ENCODE results near the gene SMAP2. TPM values are rescaled to one million over a fixed set of nuclear protein-coding genes. Genes with fewer than 3 reads are reported as not detected.

Gene SMAP2
- total RNA-seq, 1 donor from 2014 or later, result 12.7 TPM

DNA sequence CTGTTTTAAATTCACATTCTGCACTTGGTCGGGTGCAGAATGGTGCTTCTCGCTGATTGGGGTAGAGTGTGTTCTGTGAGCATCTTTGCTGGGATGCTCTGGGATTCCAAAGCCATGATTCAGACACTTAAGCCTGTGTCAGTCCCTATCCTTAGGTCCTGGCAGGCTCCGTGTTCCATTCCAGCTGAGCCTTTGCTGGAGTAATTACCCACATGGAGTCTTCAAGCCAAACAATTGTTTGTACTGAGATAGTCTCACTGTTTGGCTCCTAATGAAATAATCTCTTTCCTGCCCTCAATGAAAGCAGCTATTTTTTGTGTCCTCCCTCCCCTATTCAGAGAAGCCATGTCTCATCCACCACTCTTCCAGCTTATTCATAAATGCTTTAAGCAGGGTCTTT is 18.7 kb downstream of the SMAP2 start:
- DNase-seq (ENCODE audit: extremely low spot score, unreplicated experiment), result no peak

DNA sequence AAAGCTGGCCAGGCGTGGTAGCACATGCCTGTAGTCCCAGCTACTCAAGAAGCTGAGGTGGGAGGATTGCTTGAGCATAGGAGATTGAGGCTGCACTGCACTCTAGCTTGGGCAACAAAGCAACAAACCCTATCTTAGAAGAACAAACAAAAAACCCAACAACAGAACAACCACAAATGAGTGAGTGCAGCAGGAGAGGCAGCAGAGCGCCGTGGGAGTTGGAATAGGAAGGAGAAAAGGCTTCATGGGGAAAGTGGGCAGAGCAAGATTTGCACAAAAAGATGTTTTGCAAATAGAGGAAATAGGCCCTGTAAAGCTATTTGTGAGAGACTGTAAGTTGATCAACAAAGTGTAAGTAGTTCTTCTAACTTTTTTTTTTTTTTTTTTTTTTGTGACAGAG is 19.6 kb downstream of the SMAP2 start:
- H3K27me3 Mint-ChIP-seq (ENCODE audit: unreplicated experiment), result no peaks in the 10 kb centered on the region
- H3K4me3 Mint-ChIP-seq (ENCODE audit: unreplicated experiment), result no peak overlapping the region
- no peaks in the 10 kb centered on the region for H3K9me3 Mint-ChIP-seq (ENCODE audit: unreplicated experiment)
- H3K36me3 Mint-ChIP-seq (ENCODE audit: unreplicated experiment), result peaks cover 4% of the 10 kb centered on the region
- DNase-seq (ENCODE audit: extremely low spot score, unreplicated experiment), result no peak
- peaks cover 23% of the 10 kb centered on the region for H3K4me1 Mint-ChIP-seq (ENCODE audit: unreplicated experiment)
- TF ChIP-seq, protein P1, sequence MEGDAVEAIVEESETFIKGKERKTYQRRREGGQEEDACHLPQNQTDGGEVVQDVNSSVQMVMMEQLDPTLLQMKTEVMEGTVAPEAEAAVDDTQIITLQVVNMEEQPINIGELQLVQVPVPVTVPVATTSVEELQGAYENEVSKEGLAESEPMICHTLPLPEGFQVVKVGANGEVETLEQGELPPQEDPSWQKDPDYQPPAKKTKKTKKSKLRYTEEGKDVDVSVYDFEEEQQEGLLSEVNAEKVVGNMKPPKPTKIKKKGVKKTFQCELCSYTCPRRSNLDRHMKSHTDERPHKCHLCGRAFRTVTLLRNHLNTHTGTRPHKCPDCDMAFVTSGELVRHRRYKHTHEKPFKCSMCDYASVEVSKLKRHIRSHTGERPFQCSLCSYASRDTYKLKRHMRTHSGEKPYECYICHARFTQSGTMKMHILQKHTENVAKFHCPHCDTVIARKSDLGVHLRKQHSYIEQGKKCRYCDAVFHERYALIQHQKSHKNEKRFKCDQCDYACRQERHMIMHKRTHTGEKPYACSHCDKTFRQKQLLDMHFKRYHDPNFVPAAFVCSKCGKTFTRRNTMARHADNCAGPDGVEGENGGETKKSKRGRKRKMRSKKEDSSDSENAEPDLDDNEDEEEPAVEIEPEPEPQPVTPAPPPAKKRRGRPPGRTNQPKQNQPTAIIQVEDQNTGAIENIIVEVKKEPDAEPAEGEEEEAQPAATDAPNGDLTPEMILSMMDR (IDR thresholded peaks at IDR 0.05), result no peak
- H3K27ac Mint-ChIP-seq (ENCODE audit: unreplicated experiment), result peak overlapping the region; percentile 54

More for the DNA sequence above, 18.7 kb downstream of the SMAP2 start:
- Mint-ChIP-seq H3K9me3 (ENCODE audit: unreplicated experiment) (no peaks in the 10 kb centered on the region), H3K27ac (ENCODE audit: unreplicated experiment) (no peak overlapping the region), H3K4me1 (ENCODE audit: unreplicated experiment) (peaks cover 23% of the 10 kb centered on the region), H3K4me3 (ENCODE audit: unreplicated experiment) (no peak overlapping the region), H3K36me3 (ENCODE audit: unreplicated experiment) (peaks cover 4% of the 10 kb centered on the region), H3K27me3 (ENCODE audit: unreplicated experiment) (no peaks in the 10 kb centered on the region)
- TF ChIP-seq, protein P1 (IDR thresholded peaks at IDR 0.05), result no peak

DNA sequence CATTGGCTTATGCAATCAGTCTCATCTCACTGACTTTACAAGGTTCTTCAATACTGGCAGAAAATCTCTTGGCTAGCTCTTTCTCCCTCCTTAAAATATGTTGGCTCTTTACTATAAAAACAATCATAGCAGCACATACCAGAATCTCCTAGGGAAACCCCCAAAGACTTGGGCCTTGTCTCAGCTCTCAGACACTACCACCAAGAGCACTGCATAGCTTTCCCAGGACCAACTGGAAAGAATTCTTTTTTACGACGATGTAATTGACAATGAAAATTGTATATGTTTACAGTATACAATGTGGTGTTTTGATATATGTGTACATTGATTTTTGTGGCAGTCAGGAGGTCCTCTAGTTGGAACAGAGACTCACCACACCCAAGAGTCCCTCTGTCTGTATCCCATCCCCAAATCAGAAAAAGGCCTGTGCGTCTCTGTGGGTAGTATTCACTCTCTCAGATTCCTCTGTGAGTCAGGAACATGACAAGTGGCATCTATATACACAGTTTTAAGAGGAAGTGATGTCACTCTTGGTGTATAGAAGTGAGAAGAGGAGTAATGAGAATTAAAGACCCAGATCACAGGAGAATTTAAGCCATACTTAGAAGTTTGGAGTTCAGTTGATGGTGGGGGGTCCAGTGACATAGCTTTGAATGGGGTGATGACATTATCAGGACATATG is 21.1 kb downstream of the SMAP2 start:
- Mint-ChIP-seq H3K27ac (ENCODE audit: unreplicated experiment) (peak overlapping the region; percentile 78), H3K4me1 (ENCODE audit: unreplicated experiment) (peaks cover 23% of the 10 kb centered on the region)
- DNase-seq (ENCODE audit: extremely low spot score, unreplicated experiment), result no peak

DNA sequence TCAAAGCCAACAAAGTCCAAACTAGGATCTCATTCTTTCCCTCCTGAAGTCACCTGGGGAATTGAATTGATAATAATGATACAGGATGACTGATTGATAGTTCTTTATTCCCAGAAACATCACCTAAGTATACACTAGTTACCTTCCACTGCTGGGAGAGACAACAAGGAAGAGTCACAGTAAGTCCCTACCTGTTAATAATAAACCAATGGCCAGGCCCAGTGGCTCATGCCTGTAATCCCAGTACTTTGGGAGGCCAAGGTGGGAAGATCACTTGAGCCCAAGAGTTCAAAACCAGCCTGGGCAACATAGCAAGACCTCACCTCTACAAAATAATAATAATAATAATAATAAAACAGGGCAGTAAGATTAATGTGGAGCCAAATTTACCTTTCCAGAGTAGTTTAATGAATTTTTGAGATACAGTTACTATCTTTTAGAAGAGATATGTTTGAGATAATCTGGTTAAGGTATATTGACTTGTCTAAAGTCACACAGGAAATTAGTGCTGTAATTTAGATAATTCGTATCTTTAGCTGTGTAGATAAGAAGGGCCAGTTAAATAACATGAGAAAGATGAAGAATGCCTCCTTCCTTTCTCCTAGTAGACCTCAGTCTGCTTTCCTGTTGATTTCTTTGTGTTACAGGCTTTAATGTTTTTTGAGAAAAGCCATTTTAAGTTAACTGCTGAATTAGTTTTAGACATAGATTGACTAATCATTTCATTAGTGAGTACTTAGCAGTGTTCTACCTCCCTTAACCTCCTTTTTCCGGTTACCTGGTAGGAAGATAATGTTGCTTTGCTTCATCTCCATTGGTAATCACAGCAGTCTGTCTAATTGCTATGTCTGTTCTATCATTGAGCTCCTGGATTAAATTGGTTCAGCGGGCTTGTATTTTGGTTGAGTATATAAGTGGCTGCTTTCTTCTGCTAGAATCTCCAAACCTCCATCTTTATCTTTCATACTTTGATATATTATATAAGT is 22.0 kb downstream of the SMAP2 start:
- H3K9me3 Mint-ChIP-seq (ENCODE audit: unreplicated experiment), result no peaks in the 10 kb centered on the region
- H3K36me3 Mint-ChIP-seq (ENCODE audit: unreplicated experiment), result no peaks in the 10 kb centered on the region
- DNase-seq (ENCODE audit: extremely low spot score, unreplicated experiment), result no peak
- peak overlapping the region; percentile 78 for H3K27ac Mint-ChIP-seq (ENCODE audit: unreplicated experiment)
- TF ChIP-seq, protein P1 (IDR thresholded peaks at IDR 0.05), result no peak
- H3K4me3 Mint-ChIP-seq (ENCODE audit: unreplicated experiment), result no peak overlapping the region
- H3K4me1 Mint-ChIP-seq (ENCODE audit: unreplicated experiment), result peaks cover 24% of the 10 kb centered on the region
- H3K27me3 Mint-ChIP-seq (ENCODE audit: unreplicated experiment), result no peaks in the 10 kb centered on the region

More for the DNA sequence above, 21.1 kb downstream of the SMAP2 start:
- no peak overlapping the region for H3K4me3 Mint-ChIP-seq (ENCODE audit: unreplicated experiment)
- TF ChIP-seq, protein P1 (IDR thresholded peaks at IDR 0.05), result no peak
- H3K36me3 Mint-ChIP-seq (ENCODE audit: unreplicated experiment), result no peaks in the 10 kb centered on the region
- H3K27me3 Mint-ChIP-seq (ENCODE audit: unreplicated experiment), result no peaks in the 10 kb centered on the region
- no peaks in the 10 kb centered on the region for H3K9me3 Mint-ChIP-seq (ENCODE audit: unreplicated experiment)

DNA sequence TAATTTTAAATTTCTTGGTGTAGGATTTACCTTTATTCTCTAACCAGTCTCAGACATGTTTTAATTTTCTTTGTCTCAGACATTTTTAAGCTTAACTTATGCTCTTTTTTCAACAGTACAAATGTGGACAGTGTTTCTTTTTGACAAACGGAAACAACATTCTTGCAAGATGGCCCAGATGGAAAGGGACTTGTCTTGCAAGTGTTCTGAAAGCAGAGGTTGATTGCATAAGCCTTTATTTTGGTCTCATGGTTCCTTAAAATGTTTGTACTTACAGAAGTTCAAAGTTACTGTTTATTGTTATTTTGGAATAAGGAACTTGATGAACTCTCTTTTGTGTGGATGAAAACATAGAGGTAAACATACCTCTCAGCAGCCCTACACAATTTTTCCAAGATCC is 22.9 kb downstream of the SMAP2 start:
- Mint-ChIP-seq H3K27ac (ENCODE audit: unreplicated experiment) (no peak overlapping the region), H3K36me3 (ENCODE audit: unreplicated experiment) (no peaks in the 10 kb centered on the region), H3K9me3 (ENCODE audit: unreplicated experiment) (no peaks in the 10 kb centered on the region), H3K4me1 (ENCODE audit: unreplicated experiment) (peaks cover 24% of the 10 kb centered on the region), H3K4me3 (ENCODE audit: unreplicated experiment) (no peak overlapping the region), H3K27me3 (ENCODE audit: unreplicated experiment) (no peaks in the 10 kb centered on the region)
- TF ChIP-seq, protein P1 (IDR thresholded peaks at IDR 0.05), result no peak
- DNase-seq (ENCODE audit: extremely low spot score, unreplicated experiment), result no peak
